NT2/D1 (cell line): ENCODE results near the gene GRID2.
A peak's percentile ranks its signal among the peaks of the same experiment; 100 is the strongest.

Source experiments
- DNase-seq: peaks from one replicate; pipeline ENCODE4 v3.0.0-alpha.2; 2011; ENCODE audit warnings: low read depth, low spot score
- H3K27me3 ChIP-seq: 2 replicates; pipeline ENCODE4 v1.6.0; 2011; ENCODE audit warnings: mild to moderate bottlenecking; ENCODE audit not compliant: insufficient read length, insufficient read depth
- H3K36me3 ChIP-seq: 2 replicates; pipeline ENCODE4 v1.6.1; 2011; ENCODE audit warnings: mild to moderate bottlenecking, low read length, mixed read lengths; ENCODE audit not compliant: insufficient read depth, insufficient read length
- H3K4me1 ChIP-seq: 2 replicates; pipeline ENCODE4 v1.5.1; 2011; ENCODE audit not compliant: insufficient read depth, insufficient read length
- H3K4me3 ChIP-seq: 2 replicates; pipeline ENCODE4 v1.5.1; 2011; ENCODE audit warnings: low read depth; ENCODE audit not compliant: insufficient read length
- H3K9ac ChIP-seq: 2 replicates; pipeline ENCODE4 v1.6.0; 2011; ENCODE audit warnings: low read depth; ENCODE audit not compliant: insufficient read length
- H3K9me3 ChIP-seq: 2 replicates; pipeline ENCODE4 v1.5.1; 2011; ENCODE audit warnings: mild to moderate bottlenecking, low read length; ENCODE audit not compliant: insufficient read depth
- SUZ12 ChIP-seq: IDR thresholded peaks from 2 replicates; pipeline ENCODE4 v1.6.1; 2011; ENCODE audit not compliant: insufficient read length, insufficient read depth; ENCODE audit errors: extremely low read depth
- YY1 ChIP-seq: IDR thresholded peaks from 2 replicates; pipeline ENCODE4 v1.6.1; 2011; ENCODE audit not compliant: insufficient read length, insufficient read depth
- ZNF274 ChIP-seq: IDR thresholded peaks from 2 replicates; pipeline ENCODE4 v1.6.1; 2011; ENCODE audit warnings: mild to moderate bottlenecking, low read depth, low read length

Gene GRID2

DNA sequence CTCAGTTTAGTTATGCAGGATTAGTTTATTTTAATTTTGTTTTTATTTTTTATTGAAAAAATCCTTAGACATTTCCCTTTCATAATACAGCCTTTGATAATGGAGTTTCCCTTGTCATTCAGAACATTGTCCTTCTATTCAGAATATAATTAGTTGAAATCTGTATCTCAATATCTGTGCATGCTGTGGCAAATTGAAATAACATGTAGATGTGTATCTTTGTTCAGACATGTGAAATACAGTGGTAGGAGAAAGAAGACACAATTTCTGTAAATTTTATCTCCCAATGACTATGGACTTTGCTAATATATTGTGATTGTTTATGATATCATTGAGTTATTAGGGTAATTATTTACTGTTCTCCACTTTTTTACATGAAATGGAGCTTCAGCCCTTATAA is 353.9 kb downstream of the GRID2 start:
- Histone ChIP-seq H3K4me1 (no peaks in the 10 kb centered on the region), H3K27me3 (no peaks in the 10 kb centered on the region), H3K9ac (no peak overlapping the region), H3K4me3 (no peak overlapping the region), H3K36me3 (no peaks in the 10 kb centered on the region), H3K9me3 (no peaks in the 10 kb centered on the region)
- TF ChIP-seq YY1 = no peak
- TF ChIP-seq ZNF274 = no peak
- no peak for DNase-seq

DNA sequence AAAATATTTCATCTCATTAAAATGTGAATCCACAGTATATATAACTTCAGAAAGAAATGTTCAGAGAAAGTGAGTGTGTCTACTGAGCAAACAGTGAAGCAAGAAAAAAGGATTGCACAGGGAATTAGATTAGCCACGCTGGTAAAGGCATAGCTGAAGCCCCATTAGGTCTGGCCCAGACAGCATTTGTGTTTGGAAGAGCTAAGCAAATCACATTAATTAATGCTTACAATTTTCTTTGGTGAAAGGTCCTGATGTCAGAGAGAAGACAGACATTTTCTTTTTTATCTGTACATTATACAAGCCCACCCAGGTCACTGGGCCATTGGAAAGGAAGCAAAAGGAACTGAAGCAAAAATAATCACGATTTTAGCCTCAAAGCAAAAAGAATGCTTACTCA is 354.6 kb downstream of the GRID2 start:
- no peak for DNase-seq
- Histone ChIP-seq H3K9me3 (no peaks in the 10 kb centered on the region), H3K27me3 (no peaks in the 10 kb centered on the region), H3K36me3 (no peaks in the 10 kb centered on the region), H3K4me1 (no peaks in the 10 kb centered on the region), H3K4me3 (no peak overlapping the region), H3K9ac (no peak overlapping the region)
- no peak for TF ChIP-seq SUZ12
- TF ChIP-seq ZNF274 = no peak
- no peak for TF ChIP-seq YY1

GRCh38 chr4:92677805-92678204 is 374.0 kb downstream of the GRID2 start:
- H3K9ac ChIP-seq = no peak overlapping the region
- no peaks in the 10 kb centered on the region for H3K27me3 ChIP-seq
- H3K9me3 ChIP-seq = no peaks in the 10 kb centered on the region
- no peak overlapping the region for H3K4me3 ChIP-seq
- no peaks in the 10 kb centered on the region for H3K4me1 ChIP-seq
- no peak for DNase-seq
- no peaks in the 10 kb centered on the region for H3K36me3 ChIP-seq
- no peak for TF ChIP-seq SUZ12
- TF ChIP-seq YY1 = no peak
- no peak for TF ChIP-seq ZNF274

- Histone ChIP-seq H3K4me3 (no peak overlapping the region), H3K27me3 (no peaks in the 10 kb centered on the region), H3K9ac (no peak overlapping the region), H3K4me1 (no peaks in the 10 kb centered on the region), H3K9me3 (no peaks in the 10 kb centered on the region), H3K36me3 (no peaks in the 10 kb centered on the region)
- DNase-seq = no peak
- TF ChIP-seq YY1 = no peak
Observed at GRCh38 chr4:92678292-92678691, 374.5 kb downstream of the GRID2 start.

DNA sequence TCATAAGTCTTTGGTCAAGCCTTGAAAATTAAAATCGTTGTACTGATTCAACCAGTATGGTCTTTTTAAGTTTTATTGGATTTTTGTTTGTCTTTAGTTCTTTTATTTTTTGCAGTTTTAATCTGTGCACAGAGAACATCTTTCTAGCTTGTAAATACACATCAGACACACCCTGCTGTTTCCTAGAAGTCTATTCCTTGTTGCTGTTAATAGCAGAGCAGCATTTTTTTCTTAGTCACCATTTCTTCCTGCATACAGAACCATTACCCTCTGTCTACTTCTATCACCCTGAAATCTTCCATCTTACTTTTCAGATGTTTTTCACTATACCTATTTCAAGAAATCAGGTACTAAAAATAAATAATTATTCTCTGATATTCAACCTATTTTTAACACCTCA is 375.4 kb downstream of the GRID2 start:
- H3K4me3 ChIP-seq = no peak overlapping the region
- DNase-seq = no peak
- TF ChIP-seq YY1 (no peak), ZNF274 (no peak), SUZ12 (no peak)
- no peaks in the 10 kb centered on the region for H3K27me3 ChIP-seq
- H3K4me1 ChIP-seq = no peaks in the 10 kb centered on the region
- no peaks in the 10 kb centered on the region for H3K36me3 ChIP-seq
- H3K9ac ChIP-seq = no peak overlapping the region
- no peaks in the 10 kb centered on the region for H3K9me3 ChIP-seq

- Histone ChIP-seq H3K4me1 (no peaks in the 10 kb centered on the region), H3K4me3 (no peak overlapping the region), H3K9ac (no peak overlapping the region), H3K9me3 (peaks cover 8% of the 10 kb centered on the region; the same call in 1 of the 2 replicates), H3K27me3 (no peaks in the 10 kb centered on the region), H3K36me3 (no peaks in the 10 kb centered on the region)
- peak; percentile 3 for DNase-seq
- TF ChIP-seq ZNF274 (no peak), YY1 (no peak), SUZ12 (no peak)
Observed at GRCh38 chr4:92714640-92715039, 410.9 kb downstream of the GRID2 start.

DNA sequence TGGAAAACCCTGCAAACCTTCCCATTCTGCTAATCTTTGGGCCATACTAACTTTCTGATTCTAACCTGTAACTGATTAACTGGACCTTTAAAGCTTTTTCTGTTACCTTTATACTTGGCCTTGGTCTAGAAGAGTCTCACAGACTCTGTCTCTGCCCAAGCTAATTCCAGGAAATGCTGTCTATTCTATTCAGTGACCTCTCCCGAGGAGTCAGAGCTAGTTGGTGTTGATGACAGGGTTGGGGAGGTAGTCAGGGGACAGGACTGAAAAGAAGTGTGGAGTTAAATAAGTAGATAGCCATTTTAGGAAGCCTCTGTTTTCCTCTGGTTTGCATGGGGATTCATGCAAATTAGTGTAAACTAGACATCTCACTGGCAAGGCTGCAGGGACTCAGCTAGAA is 429.5 kb downstream of the GRID2 start:
- no peak overlapping the region for H3K4me3 ChIP-seq
- H3K4me1 ChIP-seq = no peaks in the 10 kb centered on the region
- H3K36me3 ChIP-seq = no peaks in the 10 kb centered on the region
- H3K27me3 ChIP-seq = no peaks in the 10 kb centered on the region
- H3K9me3 ChIP-seq = no peaks in the 10 kb centered on the region
- H3K9ac ChIP-seq = no peak overlapping the region
- TF ChIP-seq YY1 (no peak), ZNF274 (no peak), SUZ12 (no peak)
- DNase-seq = no peak

- H3K27me3 ChIP-seq = no peaks in the 10 kb centered on the region
- H3K36me3 ChIP-seq = no peaks in the 10 kb centered on the region
- no peaks in the 10 kb centered on the region for H3K9me3 ChIP-seq
- H3K9ac ChIP-seq = no peak overlapping the region
- no peaks in the 10 kb centered on the region for H3K4me1 ChIP-seq
- no peak overlapping the region for H3K4me3 ChIP-seq
- no peak for DNase-seq
- TF ChIP-seq YY1 = no peak
- no peak for TF ChIP-seq SUZ12
Observed at GRCh38 chr4:92735025-92735665, 431.4 kb downstream of the GRID2 start.
